Measurements from ENCODE around the gene UST. TPM values are rescaled to one million over a fixed set of nuclear protein-coding genes. Genes with fewer than 3 reads are reported as not detected.

Gene UST
- total and polyA plus RNA-seq, 2 of the 8 experiments (the other 6 are each of a cell fraction or from before 2014, with no cell fraction given), result 13.5 to 34.5 TPM

DNA sequence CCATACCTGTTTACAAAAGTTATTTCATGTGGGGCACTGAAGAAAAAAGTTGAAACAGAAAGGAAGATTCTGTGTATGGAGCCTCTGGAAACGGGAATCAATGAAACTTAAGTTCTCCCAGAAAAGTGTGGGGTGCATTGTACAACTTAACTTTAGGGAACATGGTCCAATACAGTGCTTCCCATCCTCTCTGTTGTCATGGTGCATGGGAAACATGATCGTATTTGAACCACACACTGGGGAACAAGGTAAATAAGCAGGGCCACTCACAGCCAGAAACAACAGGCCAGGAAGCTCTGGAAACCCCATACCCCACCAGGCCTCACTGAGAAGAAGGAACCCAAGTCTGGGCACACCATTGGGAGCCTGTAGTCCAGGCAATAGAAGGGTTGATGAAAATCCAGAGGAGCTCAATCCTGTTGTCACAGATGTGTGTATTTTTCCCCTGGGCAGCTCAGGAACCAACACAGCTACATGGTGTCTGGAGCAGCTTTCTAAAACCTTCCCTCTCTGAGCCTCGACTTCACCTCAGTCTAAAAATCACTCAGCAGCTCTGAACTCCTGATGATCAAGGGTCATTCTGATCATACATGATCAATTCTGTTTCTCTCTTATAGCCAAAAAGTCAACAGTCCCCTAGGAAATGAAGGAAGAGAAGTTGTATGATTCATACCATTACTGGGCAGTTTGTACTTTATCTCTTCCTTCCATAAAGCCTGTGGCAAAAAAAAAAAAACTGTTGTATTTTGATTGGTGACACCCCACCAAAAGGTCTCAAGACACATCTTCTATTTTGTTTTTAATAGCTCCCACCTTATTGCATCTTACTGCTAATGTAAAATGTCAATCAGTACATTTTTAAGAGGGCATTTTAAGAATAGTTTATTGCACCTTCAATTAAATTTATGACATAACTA, 372.2 kb downstream of the UST start:
- H4K20me1 ChIP-seq (replicated peaks in 1 of 2; ENCODE audit: control insufficient read depth in 1 of 2, insufficient read depth in 2 of 2, low read length in 2 of 2), result no peaks in the 10 kb centered on the region
- FAIRE-seq, result no peak
- no peak overlapping the region for H2BK12ac ChIP-seq (ENCODE audit: low read depth, low read length)
- H3K27me3 ChIP-seq (replicated peaks in 1 of 4; ENCODE audit: control insufficient read depth in 3 of 4, extremely low read depth in 1 of 4, insufficient read depth in 3 of 4, low read length in 3 of 4), result no peaks in the 10 kb centered on the region
- no peak overlapping the region for H3K23ac ChIP-seq (ENCODE audit: insufficient read length)
- no peak overlapping the region for H3K56ac ChIP-seq (replicated peaks; ENCODE audit: insufficient read length, low read depth, low read length)
- H3K23me2 ChIP-seq (ENCODE audit: low read depth, low read length), result no peaks in the 10 kb centered on the region
- H3K9ac ChIP-seq (replicated peaks in 1 of 4; ENCODE audit: extremely low read depth in 1 of 4, low read depth in 3 of 4, low read length in 3 of 4), result no peak overlapping the region
- H3K36me3 ChIP-seq (ENCODE audit: control insufficient read depth in 2 of 4, insufficient read depth in 4 of 4, low read length in 3 of 4), result no peaks in the 10 kb centered on the region
- H2AFZ ChIP-seq (ENCODE audit: low read length), result no peak overlapping the region
- H3K79me1 ChIP-seq (ENCODE audit: low read depth, low read length), result no peaks in the 10 kb centered on the region
- DNase-seq (ENCODE audit: low read depth in 1 of 2, low spot score in 2 of 2), result no peak
- H2BK120ac ChIP-seq (replicated peaks; ENCODE audit: low read depth, low read length), result no peak overlapping the region
- H4K5ac ChIP-seq (ENCODE audit: insufficient read length, low read depth, low read length), result no peak overlapping the region
- ChIA-PET POLR2A (ENCODE audit: partially characterized antibody) (no interaction called here), CTCF (ENCODE audit: partially characterized antibody) (interaction anchor here (0.6 to 1.3 kb wide), 4 partner anchors 25 to 559 kb away, joined by 3 to 4 read pairs (median 4); no protein-coding TSS in a partner anchor)
- no peak overlapping the region for H4K8ac ChIP-seq (ENCODE audit: extremely low read depth, insufficient read depth, low read length)
- H3K4me2 ChIP-seq (ENCODE audit: insufficient read depth in 1 of 2, low read depth in 2 of 2, low read length in 2 of 2), result no peak overlapping the region
- H3K9me3 ChIP-seq (ENCODE audit: insufficient read depth in 2 of 2, low read depth in 1 of 2, low read length in 1 of 2), result no peaks in the 10 kb centered on the region
- H2AK5ac ChIP-seq (ENCODE audit: low read depth, low read length), result no peak overlapping the region
- H4K91ac ChIP-seq (replicated peaks; ENCODE audit: insufficient read length, low read length), result no peak overlapping the region
- 78% methylated on average over 3 of the region's 3 CpGs; no CpG with 5 or more reads in 1 of the 2 experiments for WGBS, 2 experiments (ENCODE audit: extremely low coverage in 1 of 2, insufficient coverage in 1 of 2, insufficient read length in 1 of 2, insufficient replicate concordance in 2 of 2, low coverage in 1 of 2, low lambda C conversion rate in 2 of 2, missing lambda C conversion rate in 1 of 2)
- H2BK20ac ChIP-seq (ENCODE audit: low read length), result no peak overlapping the region
- no peak overlapping the region for H2BK15ac ChIP-seq (ENCODE audit: low read length)
- no peak overlapping the region for H3K4ac ChIP-seq (replicated peaks; ENCODE audit: insufficient read length, low read depth, low read length)
- H3K27ac ChIP-seq (ENCODE audit: low read depth, low read length), result no peak overlapping the region
- no peak overlapping the region for H3K4me3 ChIP-seq (ENCODE audit: extremely low read depth in 1 of 4, insufficient read depth in 2 of 4, low read depth in 3 of 4, low read length in 4 of 4)
- H3K18ac ChIP-seq (ENCODE audit: extremely low read depth, low read length), result no peak overlapping the region
- no peaks in the 10 kb centered on the region for H3K79me2 ChIP-seq (ENCODE audit: control insufficient read depth in 1 of 2, insufficient read depth in 2 of 2, low read length in 2 of 2)
- no peak overlapping the region for H3K14ac ChIP-seq (ENCODE audit: insufficient read length)
- H2BK5ac ChIP-seq (ENCODE audit: low read depth, low read length), result no peak overlapping the region
- H3K4me1 ChIP-seq (replicated peaks in 1 of 4; ENCODE audit: control insufficient read depth in 3 of 4, insufficient read depth in 4 of 4, low read length in 3 of 4), result no peaks in the 10 kb centered on the region
- TF ChIP-seq KDM1A (IDR thresholded peaks at IDR 0.05; ENCODE audit: borderline replicate concordance, low read length) (no peak), TEAD4 (IDR thresholded peaks at IDR 0.05; ENCODE audit: low read depth, low read length) (no peak), CTBP2 (IDR thresholded peaks at IDR 0.05; ENCODE audit: borderline replicate concordance, insufficient read depth, insufficient read length, low read length) (no peak), POLR2AphosphoS5 (IDR thresholded peaks at IDR 0.05; ENCODE audit: low read depth, low read length) (no peak), JUN (IDR thresholded peaks at IDR 0.05; ENCODE audit: low read depth, low read length) (no peak), YY1 (IDR thresholded peaks at IDR 0.05; ENCODE audit: low read depth, low read length) (no peak), SP2 (IDR thresholded peaks at IDR 0.05; ENCODE audit: low read length) (no peak)
- TF ChIP-seq, protein P1, sequence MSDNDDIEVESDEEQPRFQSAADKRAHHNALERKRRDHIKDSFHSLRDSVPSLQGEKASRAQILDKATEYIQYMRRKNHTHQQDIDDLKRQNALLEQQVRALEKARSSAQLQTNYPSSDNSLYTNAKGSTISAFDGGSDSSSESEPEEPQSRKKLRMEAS (IDR thresholded peaks at IDR 0.05), result no peak

Data from H1 (cell line).